GM18861 (cell line): ENCODE measurements around the gene NLRC5.
"Not testable (repeated sequence)": the region's sequence is repeated elsewhere in the genome, so short reads cannot be mapped to it uniquely, and the experiment has no call there.

ENCODE experiments used
- ATAC-seq: cut with Tn5 transposase; IDR thresholded peaks from one replicate; pipeline ENCODE4 v1.9.1; 2021; ENCODE audit not compliant: unreplicated experiment

The NLRC5 gene

GRCh38 chr16:57041182-57042156 is 52.1 kb downstream of the NLRC5 start:
- no peak for ATAC-seq

- peak; percentile 70 for ATAC-seq
These were observed 53.1 kb downstream of the NLRC5 start for GRCh38 chr16:57042157-57043111.

GRCh38 chr16:57043248-57043647 is 53.9 kb downstream of the NLRC5 start:
- ATAC-seq: no peak

- ATAC-seq: no peak
These were observed 55.8 kb downstream of the NLRC5 start for GRCh38 chr16:57044931-57045693.

GRCh38 chr16:57045694-57046381 is 56.5 kb downstream of the NLRC5 start:
- no peak for ATAC-seq

- no peak for ATAC-seq
These were observed 58.7 kb downstream of the NLRC5 start for GRCh38 chr16:57048095-57048494.

GRCh38 chr16:57049678-57050077 is 60.3 kb downstream of the NLRC5 start:
- peak; percentile 71 for ATAC-seq

- ATAC-seq: no peak
These were observed 62.4 kb downstream of the NLRC5 start for GRCh38 chr16:57051696-57052228.

GRCh38 chr16:57053206-57053605 is 63.8 kb downstream of the NLRC5 start:
- ATAC-seq: no peak

- ATAC-seq: no peak
These were observed 65.0 kb downstream of the NLRC5 start for GRCh38 chr16:57054338-57054737.

GRCh38 chr16:57054771-57055170 is 65.4 kb downstream of the NLRC5 start:
- ATAC-seq: no peak

- no peak for ATAC-seq
These were observed 66.3 kb downstream of the NLRC5 start for GRCh38 chr16:57055671-57056070.

GRCh38 chr16:57058291-57058861 is 69.0 kb downstream of the NLRC5 start:
- ATAC-seq: no peak

- no peak for ATAC-seq
These were observed 71.1 kb downstream of the NLRC5 start for GRCh38 chr16:57060323-57061083.

GRCh38 chr16:57061084-57061905 is 71.9 kb downstream of the NLRC5 start:
- no peak for ATAC-seq

- ATAC-seq: no peak
These were observed 73.0 kb downstream of the NLRC5 start for GRCh38 chr16:57062329-57062728.

- ATAC-seq: not testable (repeated sequence)
These were observed 73.8 kb downstream of the NLRC5 start for GRCh38 chr16:57063189-57063588.

- ATAC-seq: no peak
These were observed 75.6 kb downstream of the NLRC5 start for GRCh38 chr16:57064995-57065394.
